Measurements from ENCODE around the gene PITX2.
A peak's percentile ranks its signal among the peaks of the same experiment; 100 is the strongest.

Gene PITX2

DNA sequence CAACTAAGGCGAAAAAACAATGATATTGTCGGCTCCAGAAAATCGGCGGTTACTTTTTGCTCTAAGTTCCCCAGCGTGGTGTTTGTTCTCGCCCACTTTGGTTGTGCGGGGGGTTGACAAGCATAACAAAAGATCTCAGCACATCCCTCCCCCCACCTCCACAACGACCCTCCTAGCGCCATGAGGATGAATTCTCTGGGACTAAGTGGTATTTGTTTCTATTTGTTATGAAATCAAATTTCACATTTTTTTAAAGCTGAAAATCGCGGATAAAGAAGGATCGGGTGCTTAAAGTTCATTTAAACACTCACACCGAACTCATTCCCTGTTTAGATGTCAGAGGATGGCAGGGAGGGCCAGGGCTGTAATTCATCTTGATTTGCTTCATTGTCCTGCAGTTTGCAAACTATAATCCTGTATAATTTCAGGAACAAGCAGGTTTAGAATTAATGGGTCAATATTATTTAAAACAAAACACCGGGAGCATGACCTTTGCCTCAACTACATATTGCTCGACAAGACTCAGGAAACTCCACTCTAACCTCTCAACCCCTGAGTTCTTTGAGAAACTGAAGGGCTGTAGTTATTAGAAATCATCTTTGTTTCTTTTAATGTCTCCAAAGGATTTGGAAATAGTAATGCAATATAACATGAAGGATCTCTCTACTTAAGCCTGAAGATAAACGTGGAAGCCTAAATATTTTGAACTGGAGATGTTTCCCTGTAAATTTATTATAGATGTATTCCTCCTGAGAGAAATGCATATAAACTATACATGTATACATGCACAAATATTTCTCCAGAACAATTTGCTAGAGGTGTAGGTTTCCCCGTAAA, 6.4 kb downstream of the PITX2 start:
- Mint-ChIP-seq H3K9me3 (no peaks in the 10 kb centered on the region), H3K4me3 (peak overlapping the region; percentile 88 to 92 (median 88)), H3K4me1 (peaks cover 44% of the 10 kb centered on the region), H3K36me3 (ENCODE audit: low read depth) (peaks cover 24% of the 10 kb centered on the region), H3K27ac (peak overlapping the region; percentile 93 to 99 (median 95)), H3K27me3 (ENCODE audit: low read depth) (peaks cover 94% of the 10 kb centered on the region)
- TF ChIP-seq, protein P1, sequence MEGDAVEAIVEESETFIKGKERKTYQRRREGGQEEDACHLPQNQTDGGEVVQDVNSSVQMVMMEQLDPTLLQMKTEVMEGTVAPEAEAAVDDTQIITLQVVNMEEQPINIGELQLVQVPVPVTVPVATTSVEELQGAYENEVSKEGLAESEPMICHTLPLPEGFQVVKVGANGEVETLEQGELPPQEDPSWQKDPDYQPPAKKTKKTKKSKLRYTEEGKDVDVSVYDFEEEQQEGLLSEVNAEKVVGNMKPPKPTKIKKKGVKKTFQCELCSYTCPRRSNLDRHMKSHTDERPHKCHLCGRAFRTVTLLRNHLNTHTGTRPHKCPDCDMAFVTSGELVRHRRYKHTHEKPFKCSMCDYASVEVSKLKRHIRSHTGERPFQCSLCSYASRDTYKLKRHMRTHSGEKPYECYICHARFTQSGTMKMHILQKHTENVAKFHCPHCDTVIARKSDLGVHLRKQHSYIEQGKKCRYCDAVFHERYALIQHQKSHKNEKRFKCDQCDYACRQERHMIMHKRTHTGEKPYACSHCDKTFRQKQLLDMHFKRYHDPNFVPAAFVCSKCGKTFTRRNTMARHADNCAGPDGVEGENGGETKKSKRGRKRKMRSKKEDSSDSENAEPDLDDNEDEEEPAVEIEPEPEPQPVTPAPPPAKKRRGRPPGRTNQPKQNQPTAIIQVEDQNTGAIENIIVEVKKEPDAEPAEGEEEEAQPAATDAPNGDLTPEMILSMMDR (IDR thresholded peaks at IDR 0.05; ENCODE audit: unreplicated experiment in 3 of 3): no peak

DNA sequence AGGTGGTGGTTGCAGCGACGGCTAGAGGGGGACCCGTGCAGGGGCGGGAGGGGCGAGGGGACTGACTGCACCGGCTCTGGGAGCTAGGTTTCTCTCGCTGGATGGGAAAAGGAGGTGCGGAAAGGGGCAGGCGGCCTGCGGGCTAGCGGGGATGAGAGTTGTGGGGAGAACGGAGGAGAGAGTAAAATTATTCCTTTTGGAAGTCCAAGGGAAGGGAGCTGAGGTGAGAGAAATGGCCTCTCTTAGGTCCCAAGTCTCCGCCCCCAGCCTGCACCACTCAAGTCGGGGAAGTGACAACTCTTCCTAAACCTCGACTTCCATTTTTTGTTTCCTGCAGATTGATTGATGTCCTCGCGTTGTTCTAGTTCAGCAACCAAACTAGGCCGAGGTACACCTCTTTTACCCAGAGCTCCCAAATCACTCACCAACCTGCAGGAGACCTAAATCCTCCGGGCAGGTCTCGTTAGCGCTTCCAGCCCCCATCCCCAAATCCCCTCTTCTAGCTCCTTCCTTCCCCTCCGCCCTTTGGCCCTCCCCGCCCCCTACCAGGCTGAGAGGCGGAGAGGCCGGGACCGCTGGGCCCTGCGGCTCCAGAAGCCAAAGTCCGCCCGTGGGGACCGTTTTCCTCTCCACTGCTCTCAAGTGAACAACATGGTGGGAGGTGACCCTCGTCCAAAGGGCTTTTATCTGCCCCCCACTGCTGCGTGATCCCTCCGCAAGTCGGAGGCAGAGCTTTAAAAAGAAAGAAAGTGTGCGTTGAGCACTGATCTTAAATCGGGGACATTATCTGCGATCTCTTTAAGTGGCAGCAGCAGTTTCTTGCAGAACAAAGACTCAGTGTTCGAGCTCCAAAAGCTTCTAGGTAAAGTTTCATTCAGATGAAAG, 7.3 kb downstream of the PITX2 start:
- TF ChIP-seq, protein P1 (IDR thresholded peaks at IDR 0.05; ENCODE audit: unreplicated experiment in 3 of 3): no peak
- H3K27ac Mint-ChIP-seq: peak overlapping the region; percentile 93 to 99 (median 95)
- peaks cover 91% of the 10 kb centered on the region for H3K27me3 Mint-ChIP-seq (ENCODE audit: low read depth)
- peaks cover 44% of the 10 kb centered on the region for H3K4me1 Mint-ChIP-seq
- peak overlapping the region; percentile 88 to 92 (median 88) for H3K4me3 Mint-ChIP-seq
- H3K36me3 Mint-ChIP-seq (ENCODE audit: low read depth): peaks cover 26% of the 10 kb centered on the region
- no peaks in the 10 kb centered on the region for H3K9me3 Mint-ChIP-seq

DNA sequence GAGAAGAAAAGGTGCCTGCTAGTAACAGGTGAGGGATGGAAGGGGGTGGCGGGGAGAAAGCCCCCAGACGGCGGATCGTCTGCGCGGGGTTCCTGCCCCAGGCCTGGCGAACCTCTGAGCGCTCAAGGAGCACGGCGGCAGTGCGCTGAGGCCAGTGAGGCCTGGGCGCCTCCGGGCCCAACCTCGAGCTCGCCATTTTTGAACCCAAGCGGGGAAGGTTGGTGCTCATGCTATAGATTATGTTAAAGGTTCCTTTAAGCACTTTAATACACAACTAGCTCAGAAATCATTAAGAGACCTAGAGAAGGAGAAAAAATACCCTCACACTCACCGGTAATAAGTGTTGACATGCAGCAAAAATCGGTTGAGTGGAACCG, 7.9 kb downstream of the PITX2 start:
- Mint-ChIP-seq H3K4me1 (peaks cover 47% of the 10 kb centered on the region), H3K9me3 (no peaks in the 10 kb centered on the region), H3K36me3 (ENCODE audit: low read depth) (peaks cover 20% of the 10 kb centered on the region), H3K27ac (peak overlapping the region; percentile 93 to 99 (median 95)), H3K4me3 (peak overlapping the region; percentile 88 to 92 (median 88)), H3K27me3 (ENCODE audit: low read depth) (peaks cover 84% of the 10 kb centered on the region)
- TF ChIP-seq, protein P1 (IDR thresholded peaks at IDR 0.05; ENCODE audit: unreplicated experiment in 3 of 3): no peak

DNA sequence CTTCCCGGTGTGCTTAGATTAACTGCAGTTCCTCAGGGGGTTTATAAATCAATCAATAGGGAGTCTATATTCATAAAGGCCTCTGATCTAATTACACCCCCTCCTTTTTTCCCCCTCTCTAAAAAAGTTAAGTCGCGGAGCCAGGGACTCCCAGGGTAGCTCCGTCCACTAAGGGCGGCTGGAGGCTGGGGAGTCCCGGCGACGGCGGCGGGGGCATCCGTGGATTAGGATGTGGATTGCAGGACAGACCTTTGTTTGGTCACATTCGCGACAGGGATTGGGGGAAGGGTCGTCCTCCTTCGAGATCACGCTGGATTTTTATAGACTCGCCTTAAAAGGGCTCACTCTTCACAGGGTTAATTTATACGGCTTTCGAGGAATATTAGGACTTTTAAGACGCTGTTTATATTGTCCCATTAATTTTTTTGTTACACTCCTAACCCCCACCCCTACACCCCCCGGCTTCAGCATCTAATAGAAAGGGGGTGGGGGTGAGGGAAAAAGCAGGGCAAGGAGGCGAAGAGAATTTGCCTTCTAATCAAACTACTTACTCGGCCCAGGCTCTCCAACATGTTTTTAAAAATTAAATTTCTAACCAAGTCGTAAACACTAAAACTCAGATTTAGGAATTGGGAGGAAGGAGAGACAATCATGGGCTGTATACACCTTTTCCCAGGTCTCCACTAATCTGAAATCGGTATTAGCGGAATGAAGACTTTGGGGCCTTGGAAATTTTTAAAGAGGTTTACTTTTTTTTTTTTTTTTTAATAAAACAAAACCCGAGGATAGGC, 8.5 kb downstream of the PITX2 start:
- H3K4me1 Mint-ChIP-seq: peaks cover 47% of the 10 kb centered on the region
- H3K4me3 Mint-ChIP-seq: peak overlapping the region; percentile 88 to 92 (median 88)
- peaks cover 14% of the 10 kb centered on the region for H3K36me3 Mint-ChIP-seq (ENCODE audit: low read depth)
- no peaks in the 10 kb centered on the region for H3K9me3 Mint-ChIP-seq
- H3K27me3 Mint-ChIP-seq (ENCODE audit: low read depth): peaks cover 78% of the 10 kb centered on the region
- TF ChIP-seq, protein P1 (IDR thresholded peaks at IDR 0.05; ENCODE audit: unreplicated experiment in 3 of 3): no peak
- H3K27ac Mint-ChIP-seq: peak overlapping the region; percentile 93 to 99 (median 95)

DNA sequence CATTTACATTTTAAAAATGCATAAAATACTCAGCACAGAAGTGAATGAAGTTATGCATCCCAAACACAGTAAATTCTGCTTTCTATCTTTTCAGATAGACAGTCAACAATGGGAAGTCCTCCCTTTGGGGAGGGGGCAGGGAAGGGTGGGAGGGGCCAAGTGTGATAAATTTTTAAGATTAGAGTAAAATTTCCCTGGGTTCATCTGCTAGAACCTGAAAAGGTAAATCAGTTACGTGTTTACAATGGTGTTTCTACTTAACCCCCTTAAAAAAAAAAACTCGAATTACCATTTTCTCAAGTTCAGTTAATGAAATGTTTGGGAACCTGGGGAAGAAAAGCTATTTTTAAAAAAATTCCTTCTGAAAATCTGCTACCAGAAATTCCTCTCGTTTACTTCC, 9.1 kb downstream of the PITX2 start:
- Mint-ChIP-seq H3K36me3 (ENCODE audit: low read depth) (peaks cover 14% of the 10 kb centered on the region), H3K9me3 (no peaks in the 10 kb centered on the region), H3K27me3 (ENCODE audit: low read depth) (peaks cover 75% of the 10 kb centered on the region), H3K4me1 (peaks cover 47% of the 10 kb centered on the region), H3K4me3 (peak overlapping the region; percentile 88 to 92 (median 88)), H3K27ac (peak overlapping the region; percentile 93 to 99 (median 95))
- TF ChIP-seq, protein P1 (IDR thresholded peaks at IDR 0.05; ENCODE audit: unreplicated experiment in 3 of 3): no peak

All from nephron (organoid).